A673 (cell line): ENCODE results near the gene PARP12. TPM values are rescaled to one million over a fixed set of nuclear protein-coding genes. Genes with fewer than 3 reads are reported as not detected.

Experiments
- BruUV-seq: library from RNA; stranded (reverse); fragments of 400-500 nt; replicated peaks from 2 replicates; lab custom pipeline; 2021; lab: Mats Ljungman, UMichigan
- CTCF ChIA-PET: fragments of 300-600 bp; sonication (Branson Sonifier 250); formaldehyde crosslinking; loops from one replicate; lab custom pipeline; 2022; ENCODE audit warnings: antibody characterized with exemption; lab: Charles Lee
- POLR2A ChIA-PET: fragments of 300-600 bp; sonication (Branson Sonifier 250); formaldehyde crosslinking; loops from one replicate; lab custom pipeline; 2022; ENCODE audit warnings: antibody characterized with exemption; ENCODE audit not compliant: low non-redundant PET; lab: Charles Lee
- DNase-seq: peaks from one replicate; pipeline ENCODE4 v3.0.0-alpha.2; 2015; ENCODE audit warnings: low spot score
- H3K27ac ChIP-seq: fragments of 200-600 bp; sonication (generic); 2 replicates; pipeline ENCODE4 v1.5.1; 2016; ENCODE audit warnings: mixed run types, low read depth, mild to moderate bottlenecking, mixed read lengths, antibody characterized with exemption, low read length; ENCODE audit not compliant: poor library complexity, severe bottlenecking
- H3K27me3 ChIP-seq: fragments of 200-600 bp; sonication (generic); replicated peaks from 2 replicates; pipeline ENCODE4 v1.6.1; 2017; ENCODE audit warnings: mixed run types, low read depth, mild to moderate bottlenecking, mixed read lengths, antibody characterized with exemption, low read length; ENCODE audit not compliant: insufficient read depth, poor library complexity
- H3K36me3 ChIP-seq: fragments of 200-600 bp; sonication (generic); 2 replicates; pipeline ENCODE4 v1.6.1; 2016; ENCODE audit warnings: mixed run types, mild to moderate bottlenecking, mixed read lengths, antibody characterized with exemption, low read length; ENCODE audit not compliant: insufficient read depth, poor library complexity, severe bottlenecking
- H3K4me1 ChIP-seq: fragments of 200-600 bp; sonication (generic); 2 replicates; pipeline ENCODE4 v1.6.1; 2017; ENCODE audit warnings: mixed run types, mild to moderate bottlenecking, mixed read lengths, antibody characterized with exemption, low read length; ENCODE audit not compliant: insufficient read depth, poor library complexity, severe bottlenecking
- H3K4me3 ChIP-seq: fragments of 200-600 bp; sonication (generic); 2 replicates; pipeline ENCODE4 v1.5.1; 2016; ENCODE audit warnings: low read depth, mixed run types, mild to moderate bottlenecking, mixed read lengths, low read length; ENCODE audit not compliant: poor library complexity, severe bottlenecking
- H3K9me3 ChIP-seq: fragments of 200-600 bp; sonication (generic); 2 replicates; pipeline ENCODE4 v1.6.1; 2016; ENCODE audit warnings: mixed run types, low read depth, mild to moderate bottlenecking, mixed read lengths, antibody characterized with exemption, low read length; ENCODE audit not compliant: poor library complexity, severe bottlenecking
- EZH2 ChIP-seq: fragments of 200-600 bp; sonication (generic); IDR thresholded peaks from 2 replicates; pipeline ENCODE4 v1.6.1; 2017; ENCODE audit warnings: borderline replicate concordance, low read depth, mild to moderate bottlenecking, mixed read lengths, antibody characterized with exemption, low read length; ENCODE audit not compliant: poor library complexity, severe bottlenecking
- intact Hi-C: fragments of 100-400 bp; cut with micrococcal nuclease; formaldehyde crosslinking; loops from one replicate; pipeline ENCODE4 v1.10.0; 2022; ENCODE audit not compliant: unreplicated experiment
- total RNA-seq: library from RNA; stranded (reverse); gene quantifications from 2 replicates; pipeline ENCODE4 v1.2.3, GENCODE V29; 2021
- TF ChIP-seq, protein P1 (sequence below): fragments of 300-800, 200-600 bp; sonication (generic); conservative IDR thresholded peaks from 2 replicates; pipeline ENCODE4 v1.5.1; 2017; ENCODE audit warnings: low read depth, mild to moderate bottlenecking, antibody characterized with exemption, low read length, moderate library complexity, mixed read lengths

PARP12 gene
- total RNA-seq, 1 experiment from 2014 or later, result 17.8 TPM

DNA sequence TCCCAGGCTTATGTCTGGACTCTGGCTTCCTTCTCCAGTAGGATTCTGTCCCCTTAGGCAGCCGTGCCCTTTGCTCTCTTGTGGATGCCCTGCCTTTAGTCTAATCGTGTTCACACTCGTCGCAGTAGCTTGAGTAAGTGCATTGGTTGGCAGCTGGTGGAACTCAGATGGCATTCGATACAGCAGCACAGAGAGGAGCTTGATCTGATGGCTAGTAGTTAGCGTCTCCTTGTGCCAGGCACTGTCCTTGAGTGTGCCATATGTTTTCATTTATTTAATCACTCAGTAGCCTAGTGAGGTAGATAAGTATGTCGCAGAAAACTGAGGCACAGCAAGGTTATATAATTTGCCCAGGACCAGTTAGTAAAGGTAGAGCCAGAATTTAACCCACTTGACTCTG is 18.2 kb upstream of the PARP12 start:
- intact Hi-C loops, result no loop called here
- TF ChIP-seq, protein P1, sequence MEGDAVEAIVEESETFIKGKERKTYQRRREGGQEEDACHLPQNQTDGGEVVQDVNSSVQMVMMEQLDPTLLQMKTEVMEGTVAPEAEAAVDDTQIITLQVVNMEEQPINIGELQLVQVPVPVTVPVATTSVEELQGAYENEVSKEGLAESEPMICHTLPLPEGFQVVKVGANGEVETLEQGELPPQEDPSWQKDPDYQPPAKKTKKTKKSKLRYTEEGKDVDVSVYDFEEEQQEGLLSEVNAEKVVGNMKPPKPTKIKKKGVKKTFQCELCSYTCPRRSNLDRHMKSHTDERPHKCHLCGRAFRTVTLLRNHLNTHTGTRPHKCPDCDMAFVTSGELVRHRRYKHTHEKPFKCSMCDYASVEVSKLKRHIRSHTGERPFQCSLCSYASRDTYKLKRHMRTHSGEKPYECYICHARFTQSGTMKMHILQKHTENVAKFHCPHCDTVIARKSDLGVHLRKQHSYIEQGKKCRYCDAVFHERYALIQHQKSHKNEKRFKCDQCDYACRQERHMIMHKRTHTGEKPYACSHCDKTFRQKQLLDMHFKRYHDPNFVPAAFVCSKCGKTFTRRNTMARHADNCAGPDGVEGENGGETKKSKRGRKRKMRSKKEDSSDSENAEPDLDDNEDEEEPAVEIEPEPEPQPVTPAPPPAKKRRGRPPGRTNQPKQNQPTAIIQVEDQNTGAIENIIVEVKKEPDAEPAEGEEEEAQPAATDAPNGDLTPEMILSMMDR, result no peak
- TF ChIP-seq EZH2, result no peak
- Histone ChIP-seq H3K4me1 (no peaks in the 10 kb centered on the region), H3K27me3 (no peaks in the 10 kb centered on the region), H3K27ac (no peak overlapping the region), H3K9me3 (no peaks in the 10 kb centered on the region), H3K36me3 (no peaks in the 10 kb centered on the region), H3K4me3 (no peak overlapping the region)
- DNase-seq, result no peak
- CTCF ChIA-PET, result no interaction called here
- POLR2A ChIA-PET, result no interaction called here
- no TSS peak for BruUV-seq

DNA sequence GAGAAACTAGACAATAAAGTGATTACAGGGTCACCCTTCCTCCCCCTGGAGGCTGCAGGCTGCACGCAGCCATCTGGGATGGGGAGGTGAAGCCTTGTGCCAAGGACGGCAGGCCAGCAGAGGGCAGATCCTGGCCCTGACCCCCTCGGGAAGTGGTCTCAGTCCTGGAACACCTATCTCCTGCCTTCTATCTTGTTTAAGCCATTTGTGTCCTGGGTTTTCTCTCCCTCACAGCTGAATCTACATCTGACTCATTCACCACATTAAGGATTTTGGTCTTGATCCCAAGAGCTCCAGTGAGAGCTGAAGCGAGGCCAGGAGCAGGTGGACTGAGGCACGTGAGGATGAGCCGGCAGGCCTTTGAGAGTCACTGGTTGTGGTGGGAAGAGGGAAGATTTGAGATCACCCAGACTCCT is 16.4 kb upstream of the PARP12 start:
- Histone ChIP-seq H3K36me3 (no peaks in the 10 kb centered on the region), H3K9me3 (no peaks in the 10 kb centered on the region), H3K4me1 (no peaks in the 10 kb centered on the region), H3K27me3 (no peaks in the 10 kb centered on the region), H3K4me3 (no peak overlapping the region), H3K27ac (no peak overlapping the region)
- DNase-seq, result no peak
- intact Hi-C loops, result no loop called here
- ChIA-PET CTCF (interaction anchor here (0.6 kb wide), 1 partner anchor 194 kb away, joined by 3 read pairs; no protein-coding TSS in a partner anchor), POLR2A (no interaction called here)
- TF ChIP-seq, protein P1, result 0 out of 2 replicates have a peak, but pooled peaks have one; percentile 14
- TF ChIP-seq EZH2, result no peak
- BruUV-seq, result no TSS peak

DNA sequence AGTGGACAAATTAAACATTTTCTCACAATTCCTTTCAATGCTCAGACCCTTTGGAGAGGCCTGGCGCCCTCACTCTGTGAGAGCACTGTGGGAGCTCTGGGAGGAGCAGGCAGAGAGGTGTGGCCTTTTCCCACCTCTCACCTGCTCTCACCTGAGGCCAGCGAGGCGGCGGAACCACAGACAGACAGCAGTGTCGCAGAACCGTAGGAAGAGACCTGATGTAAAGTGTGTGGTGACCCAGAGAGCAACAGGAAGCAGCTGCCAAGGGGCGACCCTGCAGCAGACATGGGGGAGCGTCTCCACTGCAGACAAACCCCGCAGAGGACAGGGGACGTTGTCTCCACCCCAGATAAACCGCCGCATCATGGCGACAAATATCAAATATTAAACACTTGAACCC is 15.6 kb upstream of the PARP12 start:
- TF ChIP-seq, protein P1, result no peak
- TF ChIP-seq EZH2, result no peak
- no TSS peak for BruUV-seq
- no peak overlapping the region for H3K27ac ChIP-seq
- H3K36me3 ChIP-seq, result no peaks in the 10 kb centered on the region
- DNase-seq, result no peak
- no peaks in the 10 kb centered on the region for H3K9me3 ChIP-seq
- POLR2A ChIA-PET, result no interaction called here
- H3K27me3 ChIP-seq, result no peaks in the 10 kb centered on the region
- H3K4me3 ChIP-seq, result no peak overlapping the region
- CTCF ChIA-PET, result no interaction called here
- intact Hi-C loops, result no loop called here
- no peaks in the 10 kb centered on the region for H3K4me1 ChIP-seq
